Endothelial cell of umbilical vein (primary cell): Measurements from ENCODE around the gene DOCK4. TPM values are rescaled to one million over a fixed set of nuclear protein-coding genes. Genes with fewer than 3 reads are reported as not detected.

Source experiments
- BruUV-seq: library from RNA; stranded (reverse); fragments of 400-500 nt; replicated peaks from 2 replicates; lab custom pipeline; 2021; lab: Mats Ljungman, UMichigan
- CTCF ChIA-PET: fragments of 300-600, 350-600 bp; sonication (Branson Sonifier 250); formaldehyde crosslinking; loops from one replicate; lab custom pipeline; 2021; ENCODE audit warnings: antibody characterized with exemption, inconsistent platforms; lab: Charles Lee
- POLR2A ChIA-PET: fragments of 300-600, 350-600 bp; sonication (Branson Sonifier 250); formaldehyde crosslinking; loops from one replicate; lab custom pipeline; 2021; ENCODE audit warnings: antibody characterized with exemption, inconsistent platforms; lab: Charles Lee
- DNase-seq: peaks from one replicate; pipeline ENCODE4 v3.0.0-alpha.2; 2011; ENCODE audit warnings: low read depth, low spot score
- FAIRE-seq: peaks from 2 replicates; lab custom pipeline; 2011; peaks lifted over from hg19 to GRCh38; lab: Jason Lieb, UNC
- H2AFZ ChIP-seq: 2 replicates; pipeline ENCODE4 v1.6.0; 2012; ENCODE audit warnings: low read depth, low read length, control low read depth, inconsistent platforms
- H3K27ac ChIP-seq: 2 replicates; pipeline ENCODE4 v1.5.1; 2011; ENCODE audit warnings: low read depth, mild to moderate bottlenecking, control low read depth, low read length, moderate library complexity; ENCODE audit not compliant: insufficient read depth
- H3K27me3 ChIP-seq, 2 experiments: 2 replicates each; pipeline versions ENCODE4 v1.6.0 to v1.6.1; 2011; ENCODE audit warnings: low read length in 2 of 2, mixed read lengths in 1 of 2; ENCODE audit not compliant: control insufficient read depth in 2 of 2, insufficient read depth in 2 of 2
- H3K36me3 ChIP-seq, 2 experiments: 2 replicates in 1 of 2; 3 replicates in 1 of 2; pipeline ENCODE4 v1.5.1; 2011; ENCODE audit warnings: low read length in 2 of 2, mild to moderate bottlenecking in 1 of 2, moderate library complexity in 1 of 2; ENCODE audit not compliant: control insufficient read depth in 2 of 2, insufficient read depth in 2 of 2; ENCODE audit errors: extremely low read depth in 1 of 2
- H3K4me1 ChIP-seq: 3 replicates; pipeline ENCODE4 v1.5.1; 2011; ENCODE audit warnings: mild to moderate bottlenecking, low read length; ENCODE audit not compliant: control insufficient read depth, insufficient read depth; ENCODE audit errors: extremely low read depth
- H3K4me2 ChIP-seq: 2 replicates; pipeline ENCODE4 v1.6.1; 2011; ENCODE audit warnings: low read length, control low read depth, mixed read lengths; ENCODE audit not compliant: insufficient read depth
- H3K4me3 ChIP-seq, 3 experiments: fragments of 200-600 bp in 1 of 3; sonication (generic), shearing (Covaris generic) in 1 of 3; replicated peaks in 1 of 3; 2 replicates each; pipeline ENCODE4 v1.5.1; 2011 to 2016; ENCODE audit warnings: control low read depth in 3 of 3, low read length in 3 of 3, mild to moderate bottlenecking in 2 of 3, inconsistent platforms in 1 of 3, low read depth in 1 of 3, moderate library complexity in 1 of 3; ENCODE audit not compliant: insufficient read depth in 1 of 3
- H3K79me2 ChIP-seq: 2 replicates; pipeline ENCODE4 v1.6.0; 2012; ENCODE audit warnings: low read length, inconsistent platforms; ENCODE audit not compliant: control insufficient read depth, insufficient read depth
- H3K9ac ChIP-seq: replicated peaks from 2 replicates; pipeline ENCODE3; 2011; ENCODE audit warnings: low read length, control low read depth; ENCODE audit not compliant: insufficient read depth; ENCODE audit errors: extremely low read depth
- H3K9me1 ChIP-seq: replicated peaks from 3 replicates; pipeline ENCODE4 v1.6.0; 2011; ENCODE audit warnings: mild to moderate bottlenecking, low read length; ENCODE audit not compliant: control insufficient read depth, insufficient read depth; ENCODE audit errors: extremely low read depth
- H3K9me3 ChIP-seq: replicated peaks from 2 replicates; pipeline ENCODE4 v1.5.1; 2012; ENCODE audit warnings: low read length, inconsistent platforms; ENCODE audit not compliant: control insufficient read depth, insufficient read depth
- H4K20me1 ChIP-seq: replicated peaks from 2 replicates; pipeline ENCODE3; 2011; ENCODE audit warnings: mild to moderate bottlenecking, low read length; ENCODE audit not compliant: control insufficient read depth, insufficient read depth; ENCODE audit errors: extremely low read depth
- CTCF ChIP-seq, 2 donors: IDR thresholded peaks; 1 replicate in 1 of 2; 2 replicates in 1 of 2; pipeline ENCODE4 v1.5.1; 2011; ENCODE audit warnings: low read length in 2 of 2, mild to moderate bottlenecking in 2 of 2, moderate library complexity in 2 of 2, control low read depth in 1 of 2, inconsistent platforms in 1 of 2, low read depth in 1 of 2; ENCODE audit not compliant: insufficient read depth in 1 of 2; ENCODE audit errors: extremely low read depth in 1 of 2
- EZH2 ChIP-seq: IDR thresholded peaks from 2 replicates; pipeline ENCODE4 v1.6.1; 2012; ENCODE audit warnings: borderline replicate concordance, low read depth, mild to moderate bottlenecking, moderate library complexity, low read length, inconsistent platforms; ENCODE audit not compliant: severe bottlenecking
- FOS ChIP-seq: IDR thresholded peaks from 2 replicates; pipeline ENCODE4 v1.6.1; 2011; ENCODE audit warnings: mild to moderate bottlenecking, low read length, moderate library complexity, borderline replicate concordance; ENCODE audit not compliant: insufficient read depth
- GATA2 ChIP-seq: IDR thresholded peaks from 2 replicates; pipeline ENCODE4 v1.7.0; 2011; ENCODE audit warnings: low read depth, mild to moderate bottlenecking, moderate library complexity, mixed read lengths, low read length; ENCODE audit not compliant: insufficient read length, insufficient read depth
- JUN ChIP-seq: IDR thresholded peaks from 2 replicates; pipeline ENCODE4 v1.6.1; 2011; ENCODE audit warnings: borderline replicate concordance, low read depth; ENCODE audit not compliant: insufficient read length, insufficient read depth
- MAX ChIP-seq: IDR thresholded peaks from 2 replicates; pipeline ENCODE4 v1.6.1; 2011; ENCODE audit not compliant: insufficient read depth, insufficient read length
- MYC ChIP-seq: IDR thresholded peaks from one replicate; pipeline ENCODE4 v1.6.1; 2011; ENCODE audit warnings: mild to moderate bottlenecking, low read depth, low read length
- POLR2A ChIP-seq: IDR thresholded peaks from 2 replicates; pipeline ENCODE4 v1.6.1; 2012; ENCODE audit warnings: low read depth, mild to moderate bottlenecking, control low read depth, low read length
- POLR2AphosphoS5 ChIP-seq: IDR thresholded peaks from 2 replicates; pipeline ENCODE4 v1.6.1; 2012; ENCODE audit warnings: low read depth, mild to moderate bottlenecking, control low read depth, low read length, moderate library complexity; ENCODE audit not compliant: insufficient read depth
- dilution Hi-C: fragments of 300-500 bp; cut with MboI; formaldehyde crosslinking; loops from one replicate; pipeline ENCODE4 v1.15.0; 2019; ENCODE audit warnings: low sequenced_read_pairs; ENCODE audit not compliant: extremely low pct_ligation_motif_present
- intact Hi-C: fragments of 100-400 bp; cut with micrococcal nuclease; formaldehyde crosslinking; loops from one replicate; pipeline ENCODE4 v1.10.0; 2022
- polyA plus RNA-seq, 4 experiments: library from polyadenylated mRNA; depleted of rRNA in 3 of 4; stranded (reverse) in 3 of 4; unstranded in 1 of 4; fragments of >200 nt; gene quantifications; 2 replicates each; pipeline versions ENCODE4 v1.2.1 to v1.2.3, GENCODE V29; 2011 to 2012; ENCODE audit warnings: missing spikeins in 1 of 4
- total RNA-seq: library from RNA; stranded (reverse); gene quantifications from 2 replicates; pipeline ENCODE4 v1.2.3, GENCODE V29; 2021

The DOCK4 gene
- total and polyA plus RNA-seq, 2 donors (not counting 3 experiments of a cell fraction or from before 2014, with no cell fraction given), result 47.4 to 164 TPM

GRCh38 chr7:111765751-111766643 is 440.2 kb downstream of the DOCK4 start:
- no peak overlapping the region for H3K4me2 ChIP-seq
- H3K36me3 ChIP-seq, result peaks cover 26% of the 10 kb centered on the region in 2 experiments
- intact Hi-C loops, result no loop called here
- no peak overlapping the region for H3K4me3 ChIP-seq
- H3K27ac ChIP-seq, result no peak overlapping the region
- TF ChIP-seq MYC (no peak), CTCF (IDR thresholded peaks at IDR 0.05; ENCODE audit: extremely low read depth in 1 of 2, insufficient read depth in 1 of 2, low read depth in 1 of 2, low read length in 2 of 2) (no peak), FOS (no peak), GATA2 (no peak), POLR2AphosphoS5 (no peak), EZH2 (no peak), JUN (no peak), MAX (no peak), POLR2A (no peak)
- BruUV-seq, result no TSS peak
- no peaks in the 10 kb centered on the region for H3K79me2 ChIP-seq
- H3K9me1 ChIP-seq, result no peaks in the 10 kb centered on the region
- DNase-seq, result peak; percentile 40
- CTCF ChIA-PET, result interaction anchor here (1.4 to 2.4 kb wide), 3 partner anchors 10 to 90 kb away, joined by 4 to 11 read pairs (median 5); no protein-coding TSS in a partner anchor
- H3K27me3 ChIP-seq, result no peaks in the 10 kb centered on the region
- dilution Hi-C loops, result loop anchor here (25.0 kb wide), 1 partner anchor 646 kb away; no protein-coding TSS in a partner anchor
- no peaks in the 10 kb centered on the region for H3K4me1 ChIP-seq
- FAIRE-seq, result no peak
- H2AFZ ChIP-seq, result no peak overlapping the region
- POLR2A ChIA-PET, result interaction anchor here (0.6 kb wide), 1 partner anchor 13 kb away, joined by 5 read pairs; no protein-coding TSS in a partner anchor
- H3K9me3 ChIP-seq, result no peaks in the 10 kb centered on the region
- H3K9ac ChIP-seq, result no peak overlapping the region
- no peaks in the 10 kb centered on the region for H4K20me1 ChIP-seq
